ELF-1 (cell line): ENCODE measurements around the gene GPD1L.
A peak's percentile ranks its signal among the peaks of the same experiment; 100 is the strongest.

Experiments used
- DNase-seq: peaks from one replicate; pipeline ENCODE4 v3.0.0-alpha.2; 2016; ENCODE audit warnings: low read depth, low spot score

Gene GPD1L

GRCh38 chr3:32136703-32137102 lies 30.3 kb downstream of the GPD1L start:
- no peak for DNase-seq

- DNase-seq: peak; percentile 81
Observed at GRCh38 chr3:32137870-32138269, 31.4 kb downstream of the GPD1L start.

GRCh38 chr3:32138545-32139104 lies 32.2 kb downstream of the GPD1L start:
- no peak for DNase-seq

GRCh38 chr3:32140943-32141342 lies 34.5 kb downstream of the GPD1L start:
- DNase-seq: no peak

GRCh38 chr3:32143849-32144757 lies 37.7 kb downstream of the GPD1L start:
- peak; percentile 67 for DNase-seq

- no peak for DNase-seq
Observed at GRCh38 chr3:32146746-32147211, 40.4 kb downstream of the GPD1L start.

- DNase-seq: no peak
Observed at GRCh38 chr3:32147509-32147908, 41.1 kb downstream of the GPD1L start.

- peak; percentile 29 for DNase-seq
Observed at GRCh38 chr3:32147933-32148332, 41.5 kb downstream of the GPD1L start.

GRCh38 chr3:32148351-32148750 lies 41.9 kb downstream of the GPD1L start:
- no peak for DNase-seq

GRCh38 chr3:32153414-32154204 lies 47.2 kb downstream of the GPD1L start:
- no peak for DNase-seq

- peak; percentile 37 for DNase-seq
Observed at GRCh38 chr3:32154205-32154579, 47.8 kb downstream of the GPD1L start.

GRCh38 chr3:32155117-32155516 lies 48.7 kb downstream of the GPD1L start:
- DNase-seq: no peak

GRCh38 chr3:32157600-32158264 lies 51.3 kb downstream of the GPD1L start:
- no peak for DNase-seq

- no peak for DNase-seq
Observed at GRCh38 chr3:32160706-32161214, 54.3 kb downstream of the GPD1L start.

GRCh38 chr3:32165442-32165841 lies 59.0 kb downstream of the GPD1L start:
- no peak for DNase-seq

- DNase-seq: no peak
Observed at GRCh38 chr3:32166654-32167053, 60.2 kb downstream of the GPD1L start.

- DNase-seq: no peak
Observed at GRCh38 chr3:32172420-32172819, 66.0 kb downstream of the GPD1L start.

- peak; percentile 60 for DNase-seq
Observed at GRCh38 chr3:32175607-32176197, 69.3 kb downstream of the GPD1L start.

GRCh38 chr3:32176989-32177701 lies 70.7 kb downstream of the GPD1L start:
- peak; percentile 76 for DNase-seq

- DNase-seq: peak; percentile 70
Observed at GRCh38 chr3:32177702-32178198, 71.3 kb downstream of the GPD1L start.
